GM23248 (cell line): Measurements from ENCODE around the gene GTF2F2.

Experiments used
- EZH2 ChIP-seq: fragments of 200-600 bp; sonication (generic); IDR thresholded peaks from 2 replicates; pipeline ENCODE4 v1.6.1; 2018; ENCODE audit warnings: antibody characterized with exemption, mild to moderate bottlenecking; ENCODE audit not compliant: insufficient read depth, poor library complexity, severe bottlenecking
- EZH2phosphoT487 ChIP-seq: fragments of 200-600 bp; sonication (generic); IDR thresholded peaks from 2 replicates; pipeline ENCODE4 v1.6.1; 2018; ENCODE audit warnings: antibody characterized with exemption, moderate library complexity, mild to moderate bottlenecking, low read depth; ENCODE audit not compliant: insufficient read depth

GRCh38 chr13:45219123-45219891 lies 99.0 kb downstream of the GTF2F2 start:
- TF ChIP-seq EZH2 (no peak), EZH2phosphoT487 (no peak)
